C4-2B (cell line): ENCODE data around the gene DENND4A.

ENCODE experiments used
- CTCF ChIP-seq: fragments of 450-650 bp; conservative IDR thresholded peaks from 2 replicates; pipeline ENCODE4 v1.5.1; 2017; ENCODE audit warnings: mild to moderate bottlenecking
- ZFX ChIP-seq: fragments of 450-650 bp; IDR thresholded peaks from 2 replicates; pipeline ENCODE4 v1.6.1; 2017

- no peak for TF ChIP-seq CTCF
- TF ChIP-seq ZFX: no peak
Measured at GRCh38 chr15:65819563-65819960, 27.5 kb upstream of the DENND4A start.
